Measurements from ENCODE around the gene TMEM125.

The TMEM125 gene

GRCh38 chr1:43239484-43239883 is 30.3 kb upstream of the TMEM125 start:
- Histone ChIP-seq H3K36me3 (ENCODE audit: insufficient read depth, low read length) (no peaks in the 10 kb centered on the region), H3K9me3 (ENCODE audit: low read depth, low read length) (no peaks in the 10 kb centered on the region), H3K27ac (no peak overlapping the region), H3K9ac (ENCODE audit: insufficient read length) (no peak overlapping the region), H3K4me3 (no peak overlapping the region)
- no peak for DNase-seq (ENCODE audit: low read depth, low spot score)
- TF ChIP-seq POLR2AphosphoS5 (IDR thresholded peaks at IDR 0.05; ENCODE audit: borderline replicate concordance, low read depth, low read length) = no peak
- no peak for TF ChIP-seq FOXP2 (optimal IDR thresholded peaks at IDR 0.05; ENCODE audit: control extremely low read depth, extremely low read length, insufficient read depth)
- TF ChIP-seq EZH2 (IDR thresholded peaks at IDR 0.05) = no peak

GRCh38 chr1:43241413-43241836 is 28.4 kb upstream of the TMEM125 start:
- TF ChIP-seq FOXP2 (optimal IDR thresholded peaks at IDR 0.05; ENCODE audit: control extremely low read depth, extremely low read length, insufficient read depth) = no peak
- TF ChIP-seq POLR2AphosphoS5 (IDR thresholded peaks at IDR 0.05; ENCODE audit: borderline replicate concordance, low read depth, low read length) = no peak
- TF ChIP-seq EZH2 (IDR thresholded peaks at IDR 0.05) = no peak
- Histone ChIP-seq H3K9me3 (ENCODE audit: low read depth, low read length) (no peaks in the 10 kb centered on the region), H3K4me3 (no peak overlapping the region), H3K27ac (no peak overlapping the region), H3K9ac (ENCODE audit: insufficient read length) (no peak overlapping the region), H3K36me3 (ENCODE audit: insufficient read depth, low read length) (no peaks in the 10 kb centered on the region)
- no peak for DNase-seq (ENCODE audit: low read depth, low spot score)

GRCh38 chr1:43243299-43243698 is 26.5 kb upstream of the TMEM125 start:
- no peak overlapping the region for H3K9ac ChIP-seq (ENCODE audit: insufficient read length)
- no peaks in the 10 kb centered on the region for H3K36me3 ChIP-seq (ENCODE audit: insufficient read depth, low read length)
- H3K4me3 ChIP-seq = no peak overlapping the region
- no peak overlapping the region for H3K27ac ChIP-seq
- TF ChIP-seq FOXP2 (optimal IDR thresholded peaks at IDR 0.05; ENCODE audit: control extremely low read depth, extremely low read length, insufficient read depth) = no peak
- TF ChIP-seq EZH2 (IDR thresholded peaks at IDR 0.05) = no peak
- H3K9me3 ChIP-seq (ENCODE audit: low read depth, low read length) = no peaks in the 10 kb centered on the region; the same call in 1 of the 2 replicates
- no peak for DNase-seq (ENCODE audit: low read depth, low spot score)

GRCh38 chr1:43246466-43247213 is 23.1 kb upstream of the TMEM125 start:
- H3K9ac ChIP-seq (ENCODE audit: insufficient read length) = no peak overlapping the region
- no peak overlapping the region for H3K27ac ChIP-seq
- no peaks in the 10 kb centered on the region for H3K36me3 ChIP-seq (ENCODE audit: insufficient read depth, low read length)
- no peak overlapping the region for H3K4me3 ChIP-seq
- no peak for TF ChIP-seq POLR2AphosphoS5 (IDR thresholded peaks at IDR 0.05; ENCODE audit: borderline replicate concordance, low read depth, low read length)
- TF ChIP-seq FOXP2 (optimal IDR thresholded peaks at IDR 0.05; ENCODE audit: control extremely low read depth, extremely low read length, insufficient read depth) = no peak
- TF ChIP-seq EZH2 (IDR thresholded peaks at IDR 0.05) = no peak
- H3K9me3 ChIP-seq (ENCODE audit: low read depth, low read length) = no peaks in the 10 kb centered on the region; the same call in 1 of the 2 replicates
- no peak for DNase-seq (ENCODE audit: low read depth, low spot score)

- no peak overlapping the region for H3K27ac ChIP-seq
These were observed 22.4 kb upstream of the TMEM125 start for GRCh38 chr1:43247256-43247921.

GRCh38 chr1:43250351-43250761 is 19.4 kb upstream of the TMEM125 start:
- Histone ChIP-seq H3K27ac (no peak overlapping the region), H3K4me3 (no peak overlapping the region), H3K36me3 (ENCODE audit: insufficient read depth, low read length) (no peaks in the 10 kb centered on the region), H3K9ac (ENCODE audit: insufficient read length) (no peak overlapping the region), H3K9me3 (ENCODE audit: low read depth, low read length) (no peaks in the 10 kb centered on the region; the same call in 1 of the 2 replicates)
- no peak for TF ChIP-seq EZH2 (IDR thresholded peaks at IDR 0.05)
- TF ChIP-seq POLR2AphosphoS5 (IDR thresholded peaks at IDR 0.05; ENCODE audit: borderline replicate concordance, low read depth, low read length) = no peak
- no peak for TF ChIP-seq FOXP2 (optimal IDR thresholded peaks at IDR 0.05; ENCODE audit: control extremely low read depth, extremely low read length, insufficient read depth)
- DNase-seq (ENCODE audit: low read depth, low spot score) = no peak

More at GRCh38 chr1:43247256-43247921, 22.4 kb upstream of the TMEM125 start:
- H3K36me3 ChIP-seq (ENCODE audit: insufficient read depth, low read length) = no peaks in the 10 kb centered on the region
- H3K9me3 ChIP-seq (ENCODE audit: low read depth, low read length) = no peaks in the 10 kb centered on the region; the same call in 1 of the 2 replicates
- H3K4me3 ChIP-seq = no peak overlapping the region
- no peak overlapping the region for H3K9ac ChIP-seq (ENCODE audit: insufficient read length)
- no peak for DNase-seq (ENCODE audit: low read depth, low spot score)
- TF ChIP-seq FOXP2 (optimal IDR thresholded peaks at IDR 0.05; ENCODE audit: control extremely low read depth, extremely low read length, insufficient read depth) = no peak
- no peak for TF ChIP-seq POLR2AphosphoS5 (IDR thresholded peaks at IDR 0.05; ENCODE audit: borderline replicate concordance, low read depth, low read length)
- no peak for TF ChIP-seq EZH2 (IDR thresholded peaks at IDR 0.05)

GRCh38 chr1:43251024-43251423 is 18.8 kb upstream of the TMEM125 start:
- Histone ChIP-seq H3K36me3 (ENCODE audit: insufficient read depth, low read length) (no peaks in the 10 kb centered on the region), H3K9me3 (ENCODE audit: low read depth, low read length) (no peaks in the 10 kb centered on the region; the same call in 1 of the 2 replicates), H3K27ac (no peak overlapping the region), H3K4me3 (no peak overlapping the region), H3K9ac (ENCODE audit: insufficient read length) (no peak overlapping the region)
- DNase-seq (ENCODE audit: low read depth, low spot score) = no peak
- TF ChIP-seq POLR2AphosphoS5 (IDR thresholded peaks at IDR 0.05; ENCODE audit: borderline replicate concordance, low read depth, low read length) (no peak), EZH2 (IDR thresholded peaks at IDR 0.05) (no peak), FOXP2 (optimal IDR thresholded peaks at IDR 0.05; ENCODE audit: control extremely low read depth, extremely low read length, insufficient read depth) (no peak)

- no peaks in the 10 kb centered on the region for H3K36me3 ChIP-seq (ENCODE audit: insufficient read depth, low read length)
These were observed 17.6 kb upstream of the TMEM125 start for GRCh38 chr1:43252225-43252624.

More at GRCh38 chr1:43252225-43252624, 17.6 kb upstream of the TMEM125 start:
- no peak for DNase-seq (ENCODE audit: low read depth, low spot score)
- TF ChIP-seq FOXP2 (optimal IDR thresholded peaks at IDR 0.05; ENCODE audit: control extremely low read depth, extremely low read length, insufficient read depth) (no peak), EZH2 (IDR thresholded peaks at IDR 0.05) (no peak), POLR2AphosphoS5 (IDR thresholded peaks at IDR 0.05; ENCODE audit: borderline replicate concordance, low read depth, low read length) (no peak)
- no peak overlapping the region for H3K27ac ChIP-seq
- H3K4me3 ChIP-seq = no peak overlapping the region
- no peaks in the 10 kb centered on the region; the same call in 1 of the 2 replicates for H3K9me3 ChIP-seq (ENCODE audit: low read depth, low read length)
- H3K9ac ChIP-seq (ENCODE audit: insufficient read length) = no peak overlapping the region

All from SK-N-MC (cell line).